CD4-positive, alpha-beta T cell treated with Interleukin-1 beta for 1 hour (primary cell): ENCODE data around the gene PEAK3.

Experiments
- DNase-seq, 2 donors: peaks; one replicate each; pipeline ENCODE4 v3.0.0-alpha.2; 2020 to 2022

PEAK3 gene

DNA sequence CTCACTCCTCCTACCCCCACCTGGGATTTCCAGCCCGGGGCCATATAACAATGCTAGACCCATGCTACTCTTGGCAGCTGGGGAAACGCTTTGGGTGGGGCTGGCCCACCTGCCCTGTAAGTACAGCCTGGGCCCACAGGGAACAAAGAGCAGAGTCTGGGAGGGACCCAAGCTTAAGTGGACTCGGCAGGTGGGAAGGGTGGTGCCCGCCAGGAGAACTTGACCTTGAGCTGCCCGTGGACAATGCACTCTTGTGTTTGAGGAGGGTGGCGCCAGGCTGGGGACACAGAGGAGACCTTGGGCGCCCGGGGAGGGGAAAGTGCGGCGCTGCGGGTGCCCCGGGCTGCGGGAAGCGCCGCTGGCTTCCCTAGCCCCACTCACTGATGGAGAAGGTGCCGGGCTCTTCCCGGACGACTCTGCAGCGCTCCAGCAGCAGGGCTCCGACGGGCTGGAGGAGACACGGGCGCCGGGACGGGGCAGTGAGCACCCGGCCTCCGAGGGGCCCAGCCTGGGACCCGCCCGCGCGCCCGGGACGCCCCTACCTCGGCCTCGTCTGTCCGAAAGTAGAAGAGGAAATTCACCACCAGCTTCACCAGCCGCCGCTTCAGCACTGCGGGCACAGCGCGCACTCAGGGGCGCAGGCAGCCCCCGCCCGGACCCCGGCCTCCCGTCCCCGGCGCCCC, 46.5 kb downstream of the PEAK3 start:
- no peak for DNase-seq

DNA sequence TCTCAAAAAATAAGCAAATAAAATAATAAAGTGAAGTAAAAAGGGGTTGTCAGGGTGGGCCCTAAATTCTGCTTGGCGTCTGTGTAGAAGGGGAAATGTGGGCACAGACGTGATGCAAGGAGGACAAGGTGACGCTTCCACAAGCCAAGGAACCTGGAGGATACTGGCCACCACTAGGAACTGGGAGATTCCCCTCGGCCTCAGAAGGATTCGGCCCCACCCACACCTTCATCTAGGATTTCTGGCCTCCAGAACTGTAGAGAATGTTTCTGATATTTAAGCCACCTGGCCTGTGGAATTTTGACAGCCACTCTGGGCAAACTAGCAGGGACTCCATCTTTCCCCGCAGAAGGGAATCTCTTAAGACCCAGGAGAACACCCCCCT, 47.0 kb downstream of the PEAK3 start:
- no peak for DNase-seq

DNA sequence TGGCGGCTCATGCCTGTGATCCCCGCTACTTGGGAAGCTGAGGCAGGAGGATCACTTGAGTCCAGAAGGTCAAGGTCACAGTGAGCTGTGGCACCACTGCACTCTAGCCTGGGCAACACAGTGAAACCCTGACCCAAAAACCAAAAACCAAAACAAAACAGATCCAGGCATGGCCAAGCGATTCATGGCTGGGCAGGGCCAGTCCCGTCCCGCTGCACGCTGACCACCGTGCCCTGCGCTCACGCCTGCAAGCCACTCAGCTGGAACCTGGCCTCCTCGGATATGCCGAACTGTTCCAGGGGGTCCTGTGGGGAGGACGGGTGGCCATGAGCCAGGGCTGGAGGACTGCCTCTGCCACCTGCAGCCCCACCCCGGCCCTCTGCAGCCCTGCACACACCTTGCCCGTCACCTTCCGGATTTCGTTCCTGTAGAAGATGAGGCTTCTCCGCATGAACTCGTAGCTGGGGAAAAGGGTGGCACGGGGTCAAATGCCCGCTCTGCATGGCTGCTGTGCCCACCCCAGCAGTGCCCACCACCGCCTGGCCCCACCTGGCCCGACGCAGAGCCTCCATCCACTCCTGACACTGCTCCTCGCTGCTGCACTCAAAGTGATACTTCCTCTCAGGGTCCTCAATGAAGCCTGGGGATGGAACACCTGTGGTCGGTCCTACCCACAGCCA, 48.2 kb downstream of the PEAK3 start:
- no peak for DNase-seq

DNA sequence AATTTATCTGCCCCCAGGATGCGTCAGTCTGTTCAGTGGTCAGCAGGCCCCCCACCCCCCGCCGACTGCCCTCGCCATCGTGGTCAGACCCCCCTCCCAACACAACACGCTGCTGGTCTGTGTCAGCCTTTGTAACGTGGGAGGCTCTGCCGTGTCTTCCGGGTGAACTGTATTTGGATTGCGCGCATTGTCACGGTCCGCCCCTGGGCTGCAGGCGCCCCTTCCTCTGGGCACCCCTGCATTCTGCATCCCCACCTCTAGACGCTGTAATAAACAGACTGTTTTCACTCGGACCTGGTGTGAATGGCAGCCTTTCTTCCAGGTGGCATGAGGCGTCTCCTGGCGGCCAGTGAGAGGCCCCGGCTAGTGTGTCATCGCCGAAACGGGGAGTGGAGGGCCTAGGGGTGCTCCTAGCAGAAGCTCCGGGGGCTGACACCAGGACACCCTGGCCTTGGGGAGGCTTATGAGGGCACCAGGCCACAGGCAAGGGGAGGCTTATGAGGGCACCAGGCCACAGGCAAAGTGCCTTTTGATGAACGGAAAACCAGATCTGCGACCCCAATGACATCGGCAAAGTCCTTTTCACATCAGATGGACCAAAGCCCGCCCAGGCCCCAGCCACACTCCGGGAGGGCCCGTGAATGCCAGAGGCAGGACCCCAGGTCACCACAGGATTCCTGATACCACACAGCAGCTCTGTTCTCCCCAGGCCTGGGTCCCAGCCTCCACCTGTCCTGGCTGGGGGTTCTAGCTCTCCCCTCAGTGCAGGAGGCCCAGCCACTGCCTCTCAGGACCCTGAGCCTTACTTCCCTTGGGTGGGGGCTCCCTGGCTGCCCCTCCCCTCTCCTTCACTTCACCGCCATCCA, 49.5 kb downstream of the PEAK3 start:
- DNase-seq, result no peak

DNA sequence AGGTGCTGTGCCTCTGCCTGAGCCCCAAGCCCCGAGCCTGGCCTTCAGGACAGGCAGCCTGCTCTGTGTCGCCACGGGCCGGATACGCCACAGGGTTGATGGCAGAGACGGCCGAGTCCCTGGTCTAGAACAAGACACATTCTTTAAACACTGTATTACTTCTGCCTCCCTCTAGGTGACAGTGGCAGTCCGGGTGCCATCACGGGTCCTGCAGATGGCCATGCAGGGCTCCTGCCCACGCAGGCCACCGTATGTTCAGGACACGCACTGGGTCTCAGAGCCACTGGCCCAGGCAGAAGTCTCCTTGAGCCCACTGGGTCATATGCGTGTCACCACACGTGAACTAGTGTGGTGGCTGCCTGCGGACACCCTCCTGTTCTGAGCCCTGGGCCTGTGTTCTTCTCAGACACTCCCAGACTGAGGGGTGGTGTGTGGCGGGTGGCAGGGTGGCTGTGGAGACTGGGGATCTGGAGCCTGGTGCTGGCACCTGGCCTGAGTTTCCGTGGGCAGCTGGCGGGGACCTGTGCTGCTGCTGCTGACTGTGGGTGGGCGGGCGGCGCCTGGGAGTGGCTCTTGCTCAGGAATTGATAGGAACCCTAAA, 50.3 kb downstream of the PEAK3 start:
- DNase-seq, result no peak

DNA sequence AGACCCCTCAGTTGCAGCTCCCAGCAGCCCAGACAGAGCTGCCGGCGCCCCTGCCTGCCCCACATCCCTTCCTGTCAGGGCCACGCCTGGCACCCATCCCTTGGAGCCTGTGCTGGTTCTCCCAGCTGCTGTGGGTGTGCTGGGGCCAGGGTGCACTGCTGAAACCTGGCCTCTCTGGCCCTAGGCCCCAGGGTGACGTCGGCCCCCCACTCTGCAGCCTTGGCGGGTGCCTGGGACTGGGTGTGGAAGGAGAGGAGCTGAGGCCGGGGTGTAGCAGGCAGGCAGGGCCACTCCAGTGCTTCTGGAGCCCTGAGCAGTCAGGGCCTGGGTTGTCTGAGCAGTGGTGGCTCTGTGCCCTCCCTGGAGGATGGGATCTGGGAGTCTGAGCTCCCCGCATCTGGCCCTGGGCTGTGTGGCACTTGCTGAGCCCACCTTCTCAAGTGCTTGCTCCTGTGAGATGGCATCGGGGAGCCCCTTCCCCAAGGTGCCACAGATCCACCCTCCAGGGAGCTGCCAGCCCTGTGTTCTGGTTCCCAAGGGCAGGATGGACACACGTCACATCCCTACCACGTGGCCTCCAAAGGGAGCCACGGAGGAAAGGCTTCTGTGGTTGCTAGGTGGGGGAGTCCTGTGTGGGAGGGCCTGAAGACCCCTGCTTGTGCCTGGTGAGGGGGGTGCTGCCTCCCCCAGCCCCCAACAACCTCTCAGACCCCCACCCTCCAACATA, 51.0 kb downstream of the PEAK3 start:
- DNase-seq, result no peak

DNA sequence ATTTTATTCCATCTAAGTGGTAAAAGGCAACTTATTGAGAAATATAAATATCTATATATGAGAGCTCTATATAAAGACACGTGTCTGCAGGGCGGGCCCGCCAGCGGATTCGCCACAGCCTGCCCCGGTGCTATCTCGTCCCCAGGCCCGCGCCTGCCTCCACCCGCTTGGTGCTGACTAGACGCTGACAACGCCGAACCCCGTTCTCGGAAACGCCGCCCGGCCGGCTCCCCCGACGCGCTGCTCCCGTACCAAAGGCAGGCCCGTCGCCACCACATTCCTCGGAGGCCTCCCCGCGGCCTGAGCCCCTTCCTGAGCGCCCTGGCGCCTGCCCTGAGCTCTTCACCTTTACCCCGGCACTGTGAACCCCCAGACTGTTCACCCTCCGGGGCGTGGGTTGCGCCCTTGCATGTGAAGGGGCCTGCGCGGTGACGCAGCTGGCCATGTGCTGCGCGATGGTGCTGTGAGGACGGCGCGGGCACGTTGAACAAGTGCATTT, 51.9 kb downstream of the PEAK3 start:
- no peak for DNase-seq

DNA sequence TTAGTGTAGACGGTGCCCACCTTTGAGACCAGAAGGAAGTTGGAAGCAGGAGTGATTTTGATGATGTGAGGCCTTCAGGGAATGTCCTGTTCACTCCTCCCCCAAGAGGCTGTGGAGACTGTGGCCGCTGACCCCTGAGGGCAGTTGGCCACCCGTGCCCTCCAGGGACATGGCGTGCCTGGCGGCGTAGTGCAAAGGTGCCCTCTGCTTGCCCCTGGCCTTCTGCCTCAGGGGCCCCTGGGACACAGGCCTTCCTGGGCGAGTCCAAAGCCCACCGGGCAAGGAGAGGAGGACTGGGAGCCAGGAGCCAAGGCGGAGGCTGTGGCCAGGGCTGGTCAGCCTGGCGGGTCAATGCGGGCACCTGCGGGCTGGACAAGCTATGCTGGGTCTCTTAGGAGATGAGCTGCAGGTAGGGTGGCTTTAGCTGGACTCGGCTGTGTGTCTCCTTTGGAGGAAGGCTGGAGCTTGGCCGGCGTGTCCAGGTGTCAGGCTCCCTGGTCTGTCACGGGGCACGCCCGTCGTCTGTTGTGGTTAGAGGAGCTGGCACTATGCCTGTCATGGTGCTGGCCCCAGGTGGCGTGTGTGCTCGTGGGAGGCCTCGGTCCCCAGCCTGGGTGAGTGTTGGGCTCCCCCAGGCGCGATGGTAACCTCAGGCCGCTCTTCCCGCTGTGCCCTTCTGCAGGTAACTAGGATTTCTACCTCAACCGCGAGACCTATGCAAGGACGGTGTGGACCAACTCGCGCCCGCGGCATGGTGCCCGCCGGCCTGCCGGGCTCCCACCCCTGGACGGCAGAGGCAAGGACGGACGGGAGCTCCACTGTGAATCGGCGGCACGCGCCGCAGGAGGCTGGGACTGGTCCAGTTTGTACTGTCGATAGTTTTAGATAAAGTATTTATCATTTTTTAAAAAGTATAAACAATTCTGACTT, 52.6 kb downstream of the PEAK3 start:
- DNase-seq, result no peak

DNA sequence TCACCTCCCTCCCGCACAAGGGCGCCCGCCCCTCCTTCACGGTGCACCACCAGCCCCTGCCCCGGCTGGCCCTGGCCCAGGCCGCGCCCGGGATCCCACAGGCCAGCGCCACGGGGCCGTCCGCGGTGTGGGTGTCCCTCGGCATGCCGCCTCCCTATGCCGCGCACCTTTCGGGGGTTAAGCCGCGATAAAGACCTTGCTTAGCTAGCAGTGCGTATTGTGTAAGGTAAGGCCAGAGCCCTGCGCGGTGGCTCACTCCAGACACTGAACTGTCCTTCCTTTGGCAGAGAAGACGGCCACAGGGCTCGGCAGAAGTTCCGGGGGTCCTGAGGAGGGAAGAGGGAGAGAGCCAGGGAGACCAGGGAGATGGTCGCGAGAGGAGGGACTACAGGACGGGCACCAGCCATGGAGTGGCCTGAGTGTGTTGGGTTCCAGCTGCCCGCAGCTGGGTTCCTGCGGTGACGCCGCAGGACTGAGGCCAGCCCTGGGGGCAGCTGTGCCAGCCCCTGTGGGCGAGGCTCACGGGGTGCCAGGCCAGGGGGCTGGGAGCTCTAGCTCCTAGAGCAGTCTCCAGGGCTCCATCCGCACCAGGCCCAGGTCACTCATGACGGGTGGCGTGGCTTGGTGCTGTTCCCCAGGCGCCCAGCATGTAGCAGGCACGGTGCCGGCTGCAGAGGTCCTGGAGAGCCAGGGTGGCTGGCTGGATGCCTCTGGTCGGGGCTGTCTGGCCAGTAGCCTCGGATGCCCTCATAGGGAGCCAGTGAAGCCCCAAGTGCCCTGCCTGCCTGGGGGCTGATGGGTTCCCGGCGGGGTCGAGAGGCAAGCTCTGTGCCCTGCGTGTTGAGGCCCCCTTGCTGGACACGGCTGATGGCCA, 53.6 kb downstream of the PEAK3 start:
- DNase-seq, result no peak

DNA sequence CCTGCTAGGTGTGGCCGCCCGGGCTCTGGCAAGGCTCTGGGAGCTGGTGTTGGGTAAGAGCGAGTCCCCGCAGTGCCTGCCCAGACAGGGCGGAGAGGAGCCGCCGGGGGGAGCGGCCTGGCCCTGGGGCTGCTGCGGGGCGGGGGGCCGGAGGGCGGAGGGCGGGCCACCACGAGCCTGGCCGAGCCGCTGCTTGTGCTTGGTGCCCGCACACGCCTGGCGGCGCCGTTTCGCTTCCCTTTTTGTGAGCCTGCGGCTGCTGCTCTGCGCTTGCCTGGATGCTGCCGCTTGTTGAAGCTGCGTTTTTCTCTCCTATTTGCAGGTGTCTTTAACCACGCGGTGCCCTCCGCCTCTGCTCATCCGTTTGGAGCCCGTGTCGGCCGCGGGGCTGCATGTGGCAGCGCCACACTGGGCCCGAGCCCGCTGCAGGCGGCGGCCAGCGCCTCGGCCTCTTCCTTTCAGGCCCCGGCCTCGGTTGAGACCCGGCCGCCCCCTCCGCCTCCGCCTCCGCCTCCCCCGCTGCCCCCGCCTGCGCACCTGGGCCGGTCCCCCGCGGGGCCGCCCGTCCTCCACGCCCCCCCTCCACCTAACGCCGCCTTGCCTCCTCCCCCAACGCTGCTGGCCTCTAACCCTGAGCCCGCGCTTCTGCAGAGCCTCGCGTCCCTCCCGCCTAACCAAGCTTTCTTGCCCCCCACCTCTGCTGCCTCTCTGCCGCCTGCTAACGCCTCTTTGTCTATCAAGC, 54.4 kb downstream of the PEAK3 start:
- peak in 1 of 2 donors; percentile 51 for DNase-seq

DNA sequence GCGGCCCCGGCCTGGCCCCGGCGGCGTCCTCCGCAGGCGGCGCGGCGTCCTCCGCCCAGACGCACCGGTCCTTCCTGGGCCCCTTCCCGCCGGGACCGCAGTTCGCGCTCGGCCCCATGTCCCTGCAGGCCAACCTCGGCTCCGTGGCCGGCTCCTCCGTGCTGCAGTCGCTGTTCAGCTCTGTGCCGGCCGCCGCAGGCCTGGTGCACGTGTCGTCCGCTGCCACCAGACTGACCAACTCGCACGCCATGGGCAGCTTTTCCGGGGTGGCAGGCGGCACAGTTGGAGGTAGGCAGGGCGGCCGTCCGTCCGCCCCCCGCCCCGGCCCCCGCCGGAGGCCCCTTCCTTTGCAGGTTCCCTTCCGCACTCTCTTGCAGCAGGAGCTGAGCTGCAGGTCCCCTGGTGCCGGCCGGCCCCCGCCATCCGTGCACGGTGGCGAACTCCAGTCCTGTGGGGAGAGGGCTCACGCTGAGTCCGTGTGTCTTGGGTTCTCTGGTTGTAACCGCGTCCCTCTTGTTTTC, 55.1 kb downstream of the PEAK3 start:
- no peak for DNase-seq

DNA sequence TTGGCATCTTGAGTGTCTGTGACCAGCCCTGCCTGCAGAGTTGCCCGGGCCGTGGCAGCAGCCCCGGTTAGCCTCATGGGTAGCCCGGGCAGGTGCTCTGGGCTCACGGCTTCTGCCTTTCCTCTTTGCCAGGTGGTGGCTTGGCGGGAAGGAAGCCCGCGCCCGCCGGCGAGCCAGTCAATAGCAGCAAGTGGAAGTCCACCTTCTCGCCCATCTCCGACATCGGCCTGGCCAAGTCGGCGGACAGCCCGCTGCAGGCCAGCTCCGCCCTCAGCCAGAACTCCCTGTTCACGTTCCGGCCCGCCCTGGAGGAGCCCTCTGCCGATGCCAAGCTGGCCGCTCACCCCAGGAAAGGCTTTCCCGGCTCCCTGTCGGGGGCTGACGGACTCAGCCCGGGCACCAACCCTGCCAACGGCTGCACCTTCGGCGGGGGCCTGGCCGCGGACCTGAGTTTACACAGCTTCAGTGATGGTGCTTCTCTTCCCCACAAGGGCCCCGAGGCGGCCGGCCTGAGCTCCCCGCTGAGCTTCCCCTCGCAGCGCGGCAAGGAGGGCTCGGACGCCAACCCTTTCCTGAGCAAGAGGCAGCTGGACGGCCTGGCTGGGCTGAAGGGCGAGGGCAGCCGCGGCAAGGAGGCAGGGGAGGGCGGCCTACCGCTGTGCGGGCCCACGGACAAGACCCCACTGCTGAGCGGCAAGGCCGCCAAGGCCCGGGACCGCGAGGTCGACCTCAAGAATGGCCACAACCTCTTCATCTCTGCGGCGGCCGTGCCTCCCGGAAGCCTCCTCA, 55.7 kb downstream of the PEAK3 start:
- no peak for DNase-seq

DNA sequence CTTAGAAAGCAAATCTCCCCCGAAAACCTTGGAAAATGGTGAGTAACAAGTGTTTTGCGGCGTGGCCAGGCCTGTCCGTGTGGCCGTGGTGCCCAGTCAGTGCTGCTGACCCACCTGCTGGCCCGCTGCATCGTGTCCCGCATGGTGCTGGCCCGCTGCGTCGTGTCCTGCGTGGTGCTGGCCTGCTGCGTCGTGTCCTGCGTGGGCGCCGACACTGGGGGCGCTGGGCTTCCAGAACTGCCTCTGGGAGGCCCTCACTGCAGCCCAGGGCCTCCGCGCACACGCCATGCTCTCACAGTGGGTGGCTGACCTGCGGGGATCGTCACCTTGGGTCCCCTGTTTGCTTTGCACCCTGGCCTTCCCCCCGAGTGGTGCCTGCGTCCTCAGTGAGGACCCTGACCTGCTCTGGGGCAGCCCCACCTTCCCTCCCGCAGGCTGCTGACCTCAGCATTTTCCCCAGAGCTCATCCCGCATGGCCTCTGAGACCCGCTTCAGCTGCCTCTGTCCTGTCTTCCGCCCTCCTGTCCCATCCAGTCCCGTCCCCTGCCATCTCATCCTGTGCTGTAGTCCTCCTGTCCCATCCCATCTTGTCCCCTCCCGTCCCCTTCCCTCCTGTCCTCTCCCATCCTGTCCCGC, 56.4 kb downstream of the PEAK3 start:
- no peak for DNase-seq

DNA sequence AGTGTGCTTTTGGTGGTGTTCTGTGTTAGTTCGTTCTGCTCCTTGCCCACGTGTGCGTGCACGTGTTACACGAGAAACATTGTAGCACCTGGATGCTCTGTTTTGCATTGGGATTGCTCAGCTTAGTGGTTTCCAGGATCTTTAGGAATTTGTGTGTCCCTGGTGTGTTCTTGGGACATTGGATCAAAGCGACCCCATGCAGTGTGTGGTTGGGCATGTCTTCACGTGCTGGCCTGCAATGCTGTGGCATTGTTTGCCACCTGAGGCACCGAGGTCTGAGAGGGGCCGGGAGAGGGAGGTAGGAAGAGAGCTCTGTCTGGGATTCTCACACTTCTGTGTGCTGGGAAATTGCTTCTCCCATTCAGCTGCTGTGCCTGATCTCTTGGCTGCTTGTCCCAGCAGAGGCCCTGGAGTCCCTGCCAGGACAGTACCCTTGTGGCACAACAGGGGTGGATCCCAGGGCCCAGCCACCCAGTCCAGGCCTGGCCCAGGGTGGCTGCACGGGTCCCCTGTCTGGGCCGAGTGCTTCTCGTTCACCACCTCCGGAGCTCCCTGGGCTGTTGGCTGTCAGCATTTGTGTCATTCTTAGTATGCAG, 57.1 kb downstream of the PEAK3 start:
- no peak for DNase-seq
